GM19043 (cell line): ENCODE measurements around the gene RUNX1.

Experiments
- ATAC-seq: cut with Tn5 transposase; IDR thresholded peaks from one replicate; pipeline ENCODE4 v1.9.1; 2021; ENCODE audit warnings: low read depth; ENCODE audit not compliant: unreplicated experiment

Gene RUNX1

GRCh38 chr21:34887725-34888568 is 161.2 kb downstream of the RUNX1 start:
- no peak for ATAC-seq

GRCh38 chr21:34887105-34887442 is 162.0 kb downstream of the RUNX1 start:
- ATAC-seq, result no peak

- no peak for ATAC-seq
Measured at GRCh38 chr21:34886240-34887104, 162.6 kb downstream of the RUNX1 start.

- ATAC-seq, result no peak
Measured at GRCh38 chr21:34885626-34886239, 163.4 kb downstream of the RUNX1 start.

- ATAC-seq, result no peak
Measured at GRCh38 chr21:34885125-34885524, 164.0 kb downstream of the RUNX1 start.

- ATAC-seq, result no peak
Measured at GRCh38 chr21:34884346-34884929, 164.7 kb downstream of the RUNX1 start.

- no peak for ATAC-seq
Measured at GRCh38 chr21:34883491-34884271, 165.4 kb downstream of the RUNX1 start.

- ATAC-seq, result no peak
Measured at GRCh38 chr21:34882719-34883131, 166.4 kb downstream of the RUNX1 start.

- ATAC-seq, result no peak
Measured at GRCh38 chr21:34881839-34882371, 167.2 kb downstream of the RUNX1 start.

- ATAC-seq, result no peak
Measured at GRCh38 chr21:34881421-34881820, 167.7 kb downstream of the RUNX1 start.

GRCh38 chr21:34880401-34880800 is 168.7 kb downstream of the RUNX1 start:
- no peak for ATAC-seq

- no peak for ATAC-seq
Measured at GRCh38 chr21:34878940-34879339, 170.2 kb downstream of the RUNX1 start.

GRCh38 chr21:34878501-34878900 is 170.6 kb downstream of the RUNX1 start:
- ATAC-seq, result no peak

GRCh38 chr21:34877485-34878128 is 171.5 kb downstream of the RUNX1 start:
- ATAC-seq, result no peak

- ATAC-seq, result no peak
Measured at GRCh38 chr21:34875830-34876229, 173.3 kb downstream of the RUNX1 start.

GRCh38 chr21:34874684-34875513 is 174.2 kb downstream of the RUNX1 start:
- ATAC-seq, result no peak

GRCh38 chr21:34871026-34871908 is 177.8 kb downstream of the RUNX1 start:
- no peak for ATAC-seq

- no peak for ATAC-seq
Measured at GRCh38 chr21:34870246-34870645, 178.9 kb downstream of the RUNX1 start.
